NCI-H524 (cell line): ENCODE results near the gene OTOF.

Experiments used
- DNase-seq, 2 experiments: peaks; one replicate each; lab custom pipeline; 2025; lab: John Stamatoyannopoulos, UW

Gene OTOF

DNA sequence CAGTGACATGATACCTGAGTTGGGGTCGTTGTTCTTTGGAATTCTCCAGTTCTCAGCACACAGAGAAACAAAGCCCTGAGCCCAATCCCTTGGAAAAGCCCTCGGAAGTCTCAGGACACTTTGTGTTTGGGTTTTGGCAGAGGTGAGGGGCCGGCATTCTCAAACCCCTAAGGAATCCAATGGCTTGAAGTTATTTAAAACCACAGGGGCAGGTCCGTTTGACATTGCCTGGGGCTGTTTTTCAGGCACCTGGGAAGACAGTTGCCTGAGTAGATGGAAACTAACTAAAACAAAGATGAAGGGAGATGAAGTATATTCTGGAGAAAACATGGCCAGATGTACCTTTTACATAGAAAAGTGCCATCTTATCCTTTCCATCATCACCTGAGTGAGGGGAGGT is 22.5 kb upstream of the OTOF start:
- DNase-seq: no peak

DNA sequence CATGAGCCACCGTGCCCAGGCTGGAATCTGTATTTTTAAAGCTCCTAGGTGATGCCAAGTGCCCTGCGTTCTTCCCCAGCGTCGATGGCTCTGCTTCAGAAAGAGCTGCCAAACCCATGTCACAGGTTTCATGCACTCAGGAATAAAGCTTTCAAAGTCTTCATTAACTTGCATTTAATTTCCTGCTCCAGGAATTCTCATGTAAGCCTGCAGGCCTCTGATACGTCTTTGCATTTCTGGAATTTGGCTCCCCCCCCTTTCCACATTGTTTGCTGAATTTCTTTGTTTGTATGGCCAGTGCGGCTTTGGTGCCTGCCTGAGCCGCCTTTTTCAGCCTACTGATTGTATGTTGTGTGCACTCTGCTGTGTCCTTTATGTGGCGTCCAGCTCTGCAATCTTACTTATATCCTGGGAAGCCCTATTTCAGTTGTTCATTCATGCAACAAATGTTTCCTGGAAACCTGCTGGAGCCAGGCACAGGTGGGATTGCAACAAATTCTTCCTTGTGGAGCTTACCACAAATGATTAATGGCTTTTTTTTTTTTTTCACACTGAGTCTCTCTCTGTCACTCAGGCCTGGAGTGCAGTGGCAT is 17.9 kb upstream of the OTOF start:
- no peak for DNase-seq

DNA sequence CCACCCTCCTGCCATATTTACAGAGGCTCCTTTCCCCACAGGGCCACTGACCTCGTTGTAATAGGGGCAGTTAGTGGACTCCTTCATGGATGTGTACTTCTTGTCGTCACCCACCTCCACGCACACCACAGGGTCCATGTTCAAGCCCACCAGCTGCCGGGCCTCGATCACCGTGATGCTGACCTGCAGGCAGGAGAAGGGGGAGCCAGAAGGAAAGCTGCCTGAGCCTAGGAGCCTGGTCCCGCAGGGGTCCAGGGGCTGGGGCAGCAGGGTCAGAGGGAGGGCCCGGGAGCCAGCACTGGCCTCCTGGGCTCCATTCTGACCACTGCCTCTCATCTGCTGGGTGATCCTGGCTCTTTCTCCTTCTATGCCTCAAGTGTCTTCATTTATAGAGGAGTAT is 17.0 kb upstream of the OTOF start:
- DNase-seq: no peak

DNA sequence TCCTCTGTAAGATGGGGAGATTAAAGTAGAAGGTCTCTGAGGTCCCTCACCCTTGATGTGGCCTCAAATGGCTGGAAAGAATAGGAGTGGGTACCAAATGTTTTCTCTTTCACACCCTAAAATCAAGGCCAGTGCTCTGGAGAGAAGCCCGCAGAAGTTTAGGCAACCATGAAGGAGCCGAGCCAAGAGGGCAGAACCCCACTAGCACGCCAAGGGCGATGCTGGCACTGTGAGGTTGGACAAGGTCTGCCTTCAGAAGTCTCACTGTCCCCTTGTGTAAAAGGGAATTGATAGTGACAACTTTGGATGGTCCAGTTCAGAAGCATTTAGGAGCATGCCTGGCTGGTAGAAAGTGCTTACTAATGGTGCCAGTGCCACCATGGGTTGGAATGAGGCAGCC is 16.3 kb upstream of the OTOF start:
- no peak for DNase-seq

DNA sequence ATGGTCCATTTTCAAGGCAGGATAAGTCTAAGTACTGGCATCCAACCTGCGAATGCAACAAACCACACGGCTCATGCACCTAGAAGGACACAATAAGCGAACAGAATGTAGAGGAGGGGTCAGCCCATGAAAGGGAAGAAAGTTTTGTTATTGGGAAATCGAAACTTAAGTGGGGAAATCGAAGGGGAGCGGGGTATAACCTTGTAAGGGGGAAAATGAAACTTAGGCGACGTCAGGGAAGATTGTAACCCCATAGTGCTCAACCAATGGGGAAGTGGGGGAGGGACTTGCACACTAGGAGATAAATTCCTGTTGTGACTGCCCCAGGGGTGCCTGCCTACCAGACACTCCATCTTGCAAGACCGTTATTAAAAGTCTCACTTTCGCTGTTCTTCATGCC is 15.6 kb upstream of the OTOF start:
- no peak for DNase-seq

DNA sequence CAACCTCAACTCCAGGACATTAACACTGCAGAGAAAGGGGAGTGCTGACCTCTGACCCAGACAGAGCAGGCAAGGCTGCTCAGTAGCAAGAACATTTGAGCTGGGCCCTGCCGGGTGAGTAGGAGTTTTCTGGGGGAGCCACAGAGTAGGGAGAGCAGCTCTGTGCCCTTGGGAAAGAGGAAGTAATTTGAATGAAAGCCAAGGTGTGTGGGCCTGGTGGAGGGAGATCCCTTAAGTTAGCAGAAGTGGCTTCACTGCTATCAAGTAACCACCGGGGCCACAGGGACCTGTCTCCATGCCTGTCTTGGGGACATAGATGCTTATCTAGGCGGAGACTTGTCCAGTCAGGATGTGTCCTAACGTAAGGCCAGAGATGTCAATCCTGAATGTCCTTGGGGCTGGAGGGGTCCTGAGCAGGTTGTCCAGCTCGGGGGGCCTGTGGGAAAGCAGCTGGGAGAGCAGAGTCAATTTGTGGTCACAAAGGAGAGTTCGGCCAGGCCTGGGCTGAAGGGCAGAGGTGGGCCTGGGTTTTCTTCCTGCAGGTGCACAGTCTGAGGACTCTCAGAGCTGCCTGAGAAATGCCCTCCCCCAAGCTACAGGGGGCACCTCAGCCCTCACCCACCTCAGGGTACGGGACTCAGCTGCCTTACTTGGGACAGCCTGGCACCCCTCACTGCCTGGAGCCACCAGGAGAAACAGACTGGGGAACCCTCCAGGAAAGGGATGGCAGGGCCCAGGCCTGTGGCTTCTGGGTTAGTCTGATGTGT is 15.0 kb upstream of the OTOF start:
- no peak for DNase-seq

DNA sequence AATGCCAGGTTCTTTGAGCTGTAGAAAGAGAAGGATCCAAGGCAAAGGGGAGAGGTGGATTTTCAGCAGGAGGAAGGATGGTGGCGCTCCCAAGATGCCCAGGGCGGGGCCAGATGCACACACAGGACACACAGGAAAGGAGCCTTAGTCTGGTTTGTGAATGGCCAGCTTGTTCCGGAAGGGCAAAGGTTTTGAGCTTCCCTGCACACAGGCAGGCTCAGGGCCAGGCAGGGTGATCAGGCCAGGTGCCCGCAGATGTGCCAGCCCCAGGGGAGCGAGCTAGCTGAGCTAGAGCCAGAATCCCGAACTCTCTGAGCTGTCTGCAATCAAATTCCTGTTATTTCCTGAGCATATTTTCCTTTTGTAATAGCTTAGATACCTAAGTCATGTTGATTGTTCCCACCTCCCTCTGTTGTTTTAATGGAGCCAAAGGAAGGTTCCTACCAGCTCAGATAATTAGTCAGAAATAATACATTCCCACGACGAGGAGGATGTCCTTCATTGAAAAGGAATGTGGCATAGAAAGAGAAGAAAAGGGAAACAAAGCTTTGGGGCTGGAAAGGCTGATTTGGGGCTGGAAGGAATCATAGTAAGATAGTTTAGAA is 13.7 kb upstream of the OTOF start:
- no peak for DNase-seq

DNA sequence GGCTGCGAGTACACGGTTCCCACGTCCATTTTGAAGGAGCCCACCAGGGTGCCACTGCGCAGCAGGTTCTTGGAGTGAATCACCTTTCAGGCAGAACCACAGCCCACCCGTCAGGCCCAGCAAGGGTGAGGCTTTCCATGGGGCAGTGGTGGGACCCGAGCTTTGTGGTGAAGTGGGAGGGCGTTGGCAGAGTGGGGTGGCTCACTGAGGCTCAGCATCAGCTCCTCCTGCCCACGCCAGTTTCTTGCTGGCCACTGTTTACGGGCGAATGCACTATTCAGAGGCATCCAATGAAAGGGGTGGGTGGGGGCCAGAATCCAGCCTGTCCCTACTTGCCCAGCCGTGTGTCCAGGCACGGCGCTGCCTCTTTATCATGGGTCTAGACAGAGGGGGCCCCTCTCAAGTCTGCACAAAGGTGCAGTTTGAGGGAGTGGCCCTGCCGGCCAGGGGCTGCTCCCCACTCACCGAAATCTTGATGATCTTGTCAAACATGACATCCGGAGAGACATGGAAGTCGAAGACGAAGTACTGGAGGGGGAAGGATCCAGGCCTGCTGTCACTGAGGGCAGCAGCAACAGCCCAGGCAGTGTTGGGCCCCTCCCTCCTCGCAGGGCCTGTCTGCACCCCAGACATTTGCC is 11.4 kb upstream of the OTOF start:
- DNase-seq: no peak

DNA sequence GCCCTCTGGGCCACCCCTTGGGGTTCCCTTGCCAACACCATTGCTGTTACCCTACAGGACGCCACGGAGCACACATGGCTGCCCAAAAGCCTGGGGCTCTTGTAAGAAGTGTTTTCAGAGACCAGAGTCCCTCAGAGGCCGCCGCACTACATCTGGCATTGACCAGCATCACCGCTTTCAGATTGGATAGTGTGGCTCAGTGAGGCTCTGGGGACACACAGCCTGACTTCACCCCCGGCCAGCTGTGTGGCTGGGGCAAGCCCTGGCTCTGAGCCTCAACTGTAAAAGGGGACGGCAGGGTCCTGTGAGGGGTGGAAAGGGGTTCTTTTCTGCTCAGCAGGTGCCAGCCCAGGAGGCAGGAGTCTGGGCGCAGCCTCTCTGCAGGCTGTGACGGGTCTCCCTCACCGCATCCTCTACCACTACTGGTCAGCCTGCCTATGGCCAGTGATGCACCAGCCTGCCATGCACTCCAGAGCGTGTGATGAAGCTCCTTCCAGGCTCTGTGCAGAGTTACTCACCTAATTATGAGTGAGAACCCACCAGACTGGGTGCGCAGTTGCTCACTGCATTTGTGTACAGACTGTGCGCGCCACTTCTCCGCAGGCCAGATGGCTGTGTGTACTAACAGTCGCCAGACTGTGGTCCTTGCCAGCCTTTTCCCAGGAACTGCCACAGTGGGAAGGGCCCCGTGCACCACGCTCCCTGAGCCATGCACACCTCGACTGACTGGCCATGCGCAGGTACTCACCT is 10.7 kb upstream of the OTOF start:
- DNase-seq: peak; percentile 59 to 90

DNA sequence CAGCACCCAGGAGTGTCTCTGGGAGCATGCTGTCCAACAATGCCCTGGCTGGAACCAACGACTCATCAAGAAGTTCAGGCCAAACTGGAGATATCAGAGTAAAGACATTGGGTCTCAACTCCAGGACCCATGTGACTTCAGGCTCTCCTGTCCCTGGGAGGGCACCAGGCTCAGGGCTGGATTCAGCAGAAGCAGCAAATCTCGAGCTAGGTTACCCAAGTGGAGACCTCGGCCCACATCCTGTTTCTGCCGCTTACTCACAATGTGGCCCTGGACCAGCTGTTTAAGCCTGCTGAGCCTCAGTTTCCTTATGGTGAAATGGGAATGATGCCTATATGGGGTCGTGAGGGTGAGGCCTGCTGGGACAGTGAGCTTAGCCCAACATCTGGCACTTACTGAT is 9.3 kb upstream of the OTOF start:
- no peak for DNase-seq

DNA sequence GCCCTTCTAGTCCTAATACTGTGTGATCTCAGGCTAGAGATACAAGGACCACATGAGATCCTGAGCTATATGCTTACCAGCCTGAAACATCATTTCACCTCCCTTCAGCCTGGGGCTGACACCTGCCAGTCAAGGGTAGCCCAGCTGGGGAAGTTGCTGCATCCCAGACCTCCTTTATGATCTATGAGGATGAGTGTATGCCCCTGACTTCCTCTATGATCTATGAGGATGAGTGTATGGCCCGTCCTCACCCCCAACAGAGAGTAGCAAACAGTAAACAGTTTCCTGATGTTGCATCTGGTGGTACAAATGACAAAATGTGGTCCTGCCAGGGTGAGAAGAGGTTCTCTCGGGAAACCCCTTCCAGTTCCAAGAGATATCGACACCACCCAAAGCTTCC is 8.9 kb upstream of the OTOF start:
- DNase-seq: no peak

DNA sequence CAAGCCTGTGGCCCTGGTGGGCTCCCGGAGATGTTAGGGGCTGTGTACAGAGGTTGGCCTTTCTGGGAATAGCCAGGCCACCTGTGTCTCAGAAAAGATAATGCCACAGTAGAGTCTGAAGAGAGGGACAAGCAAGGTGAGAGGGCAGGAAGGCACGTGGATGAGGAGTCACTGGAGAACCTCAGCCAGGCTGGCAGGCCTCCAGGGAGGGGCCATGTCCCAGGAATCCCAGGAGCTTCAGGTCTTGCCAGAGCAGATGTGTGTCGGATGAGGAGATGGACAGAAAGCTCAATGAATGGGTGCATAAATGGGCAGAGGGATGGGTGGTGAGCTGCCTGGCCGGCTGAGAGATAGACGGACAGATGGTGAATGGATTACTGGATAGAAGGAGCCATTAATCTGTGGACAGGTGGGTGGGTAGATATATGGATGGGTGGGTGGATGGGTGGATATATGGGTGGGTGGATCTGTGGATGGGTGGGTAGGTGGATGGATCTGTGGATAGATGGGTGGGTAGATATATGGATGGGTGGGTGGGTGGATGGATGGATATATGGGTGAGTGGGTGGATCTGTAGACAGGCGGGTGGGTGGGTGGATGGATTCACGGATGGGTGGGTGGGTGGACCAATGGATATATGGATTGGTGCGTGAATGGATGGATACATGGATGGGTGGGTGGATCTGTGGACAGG is 7.9 kb upstream of the OTOF start:
- peak; percentile 65 to 90 for DNase-seq

DNA sequence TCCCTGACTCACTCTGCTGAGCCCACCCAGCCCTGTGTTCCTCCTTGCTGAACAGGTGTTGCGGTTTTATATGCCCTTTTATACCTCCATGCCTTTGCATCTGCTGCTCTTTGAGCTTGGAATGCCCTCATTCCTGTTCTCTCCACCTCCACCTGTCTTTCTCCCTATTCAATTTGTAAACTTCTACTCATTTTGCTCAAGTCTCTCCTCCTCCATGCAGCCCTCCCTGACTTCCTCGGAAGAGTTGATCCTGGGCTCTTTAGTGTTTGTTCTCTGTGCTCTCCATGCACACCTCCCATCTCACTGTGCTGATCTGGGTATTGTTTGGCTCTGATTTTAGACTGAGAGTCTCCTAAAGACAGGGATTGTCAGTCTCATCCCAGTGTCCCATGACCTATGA is 7.2 kb upstream of the OTOF start:
- DNase-seq: no peak

DNA sequence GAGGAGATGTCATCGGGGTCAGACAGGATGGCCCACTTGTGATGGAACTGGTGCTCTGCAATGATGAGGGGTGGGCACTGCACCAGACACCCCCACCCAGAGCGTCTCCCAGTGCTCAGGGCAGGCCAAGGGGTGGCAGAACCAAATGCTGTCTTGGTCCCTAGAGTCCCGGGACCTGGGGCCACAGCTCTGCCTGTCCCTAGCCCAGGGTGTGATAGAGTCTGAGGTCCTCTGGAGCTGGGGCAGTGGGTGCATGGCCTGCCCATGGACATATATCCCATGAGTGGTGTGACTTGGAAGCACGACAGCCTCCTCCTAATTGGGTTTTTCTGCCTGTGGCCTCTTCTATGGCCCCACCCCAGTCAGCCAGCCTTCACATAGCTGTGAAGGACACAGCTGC is 6.7 kb upstream of the OTOF start:
- DNase-seq: no peak

DNA sequence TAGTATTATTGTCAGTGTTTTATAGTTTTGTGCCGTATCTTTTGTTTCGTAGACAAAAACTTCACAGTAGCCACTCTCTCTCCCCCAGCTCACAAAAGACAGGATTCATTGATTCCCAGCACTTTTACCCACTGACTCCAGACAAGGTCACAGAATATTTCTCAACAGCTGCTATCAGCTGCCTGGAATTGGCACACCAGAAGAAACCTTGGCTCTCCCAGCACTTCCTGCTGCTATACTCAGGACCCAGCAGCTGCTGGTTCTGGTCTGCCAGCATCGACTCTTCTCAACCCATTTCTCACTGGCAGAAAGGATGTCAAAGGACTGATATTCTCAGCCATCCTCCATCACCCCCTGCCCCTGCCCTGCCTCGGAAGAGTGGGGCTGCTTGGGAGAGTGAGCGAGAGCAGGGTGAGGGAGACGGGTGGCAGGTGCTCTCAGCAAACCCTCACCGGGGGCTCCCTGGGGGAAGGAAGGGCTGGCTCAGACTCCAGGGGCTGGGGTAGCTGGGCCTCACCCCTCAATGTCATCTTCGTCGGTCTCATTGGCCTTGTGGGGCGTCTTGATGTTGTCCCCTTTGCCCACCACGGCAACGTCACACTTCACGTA is 6.1 kb upstream of the OTOF start:
- DNase-seq: no peak

DNA sequence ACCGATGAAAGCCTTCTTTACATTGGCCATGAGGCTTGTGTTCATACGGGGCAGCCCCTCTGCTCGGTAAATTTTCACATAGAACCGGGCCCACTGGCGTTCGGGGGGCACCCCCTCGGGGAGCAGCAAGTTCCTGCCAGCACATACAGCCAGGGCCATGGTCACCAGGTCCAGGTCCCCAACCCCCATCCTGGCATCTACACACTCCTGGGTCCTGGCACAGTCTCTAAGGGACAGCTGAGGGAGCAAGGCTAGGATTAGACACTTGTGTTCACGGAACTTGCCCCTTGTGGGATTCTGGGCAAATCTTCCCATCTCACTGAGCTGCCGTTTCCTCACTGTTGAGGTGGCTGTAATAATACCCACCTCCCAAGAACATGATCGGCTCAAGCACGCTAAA is 5.6 kb upstream of the OTOF start:
- DNase-seq: no peak

DNA sequence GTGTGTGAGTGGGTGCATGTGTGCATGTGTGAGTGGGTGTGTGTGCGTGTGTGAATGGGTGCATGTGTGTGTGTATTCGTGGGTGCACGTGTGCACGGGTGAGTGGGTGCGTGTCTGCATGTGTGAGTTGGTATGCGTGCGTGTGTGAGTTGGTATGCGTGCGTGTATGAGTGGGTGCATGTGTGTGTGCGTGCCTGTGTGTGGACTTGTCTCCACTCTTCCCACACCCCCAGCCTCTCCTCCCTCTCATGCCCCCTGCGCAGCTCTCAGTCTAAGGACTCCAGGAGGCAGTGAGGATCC is 5.1 kb upstream of the OTOF start:
- no peak for DNase-seq

DNA sequence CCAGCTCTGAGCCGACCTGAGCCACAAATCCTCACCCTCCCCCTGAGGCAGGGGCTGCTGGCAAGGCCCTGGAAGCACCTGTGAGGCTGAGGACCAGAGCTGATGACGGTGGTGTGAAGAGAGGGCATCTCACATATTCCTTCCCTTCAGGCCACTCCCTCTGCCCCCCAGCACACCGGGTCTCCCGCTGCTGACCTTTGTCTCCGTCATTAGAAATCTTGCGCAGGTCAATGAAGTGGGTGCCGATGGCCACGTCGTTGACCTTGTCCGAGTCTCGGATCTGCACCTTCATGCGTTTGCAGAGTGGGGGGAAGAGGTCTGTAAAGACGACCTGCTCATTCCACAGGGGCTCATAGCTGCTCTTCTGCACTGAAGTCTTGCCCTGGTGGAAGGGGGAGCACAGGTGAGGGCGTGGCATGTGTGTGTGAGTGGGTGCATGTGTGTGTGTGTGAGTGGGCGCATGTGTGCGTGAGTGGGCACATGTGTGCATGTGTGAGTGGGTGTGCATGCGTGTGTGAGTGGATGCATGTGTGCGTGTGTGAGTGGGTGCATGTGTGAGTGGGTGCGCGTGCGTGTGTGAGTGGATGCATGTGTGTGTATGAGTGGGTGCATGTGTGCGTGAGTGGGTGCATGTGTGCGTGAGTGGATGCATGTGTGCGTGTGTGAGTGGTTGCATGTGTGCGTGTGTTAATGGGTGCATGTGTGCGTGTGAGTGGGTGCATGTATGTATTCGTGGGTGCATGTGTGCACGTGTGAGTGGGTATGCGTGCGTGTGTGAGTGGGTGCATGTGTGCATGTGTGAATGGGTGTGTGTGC is 4.5 kb upstream of the OTOF start:
- DNase-seq: no peak

DNA sequence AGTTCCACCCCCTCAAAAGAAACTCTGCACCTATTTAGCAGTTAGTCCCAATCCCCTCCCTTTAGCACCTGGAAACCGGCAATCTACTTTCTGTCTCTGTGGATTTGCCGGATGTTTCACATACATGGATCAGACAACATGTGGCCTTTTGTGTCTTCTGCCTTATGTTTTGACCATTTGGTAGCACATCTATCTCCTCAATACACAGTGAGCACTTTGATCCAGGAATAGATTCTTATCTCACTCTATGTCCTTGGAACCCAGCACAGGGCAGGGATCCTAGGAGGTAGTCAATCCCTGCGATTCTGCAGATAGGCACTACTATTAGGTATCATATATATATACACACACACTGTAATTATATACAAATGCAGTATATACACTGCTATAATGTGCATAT is 3.8 kb upstream of the OTOF start:
- no peak for DNase-seq

DNA sequence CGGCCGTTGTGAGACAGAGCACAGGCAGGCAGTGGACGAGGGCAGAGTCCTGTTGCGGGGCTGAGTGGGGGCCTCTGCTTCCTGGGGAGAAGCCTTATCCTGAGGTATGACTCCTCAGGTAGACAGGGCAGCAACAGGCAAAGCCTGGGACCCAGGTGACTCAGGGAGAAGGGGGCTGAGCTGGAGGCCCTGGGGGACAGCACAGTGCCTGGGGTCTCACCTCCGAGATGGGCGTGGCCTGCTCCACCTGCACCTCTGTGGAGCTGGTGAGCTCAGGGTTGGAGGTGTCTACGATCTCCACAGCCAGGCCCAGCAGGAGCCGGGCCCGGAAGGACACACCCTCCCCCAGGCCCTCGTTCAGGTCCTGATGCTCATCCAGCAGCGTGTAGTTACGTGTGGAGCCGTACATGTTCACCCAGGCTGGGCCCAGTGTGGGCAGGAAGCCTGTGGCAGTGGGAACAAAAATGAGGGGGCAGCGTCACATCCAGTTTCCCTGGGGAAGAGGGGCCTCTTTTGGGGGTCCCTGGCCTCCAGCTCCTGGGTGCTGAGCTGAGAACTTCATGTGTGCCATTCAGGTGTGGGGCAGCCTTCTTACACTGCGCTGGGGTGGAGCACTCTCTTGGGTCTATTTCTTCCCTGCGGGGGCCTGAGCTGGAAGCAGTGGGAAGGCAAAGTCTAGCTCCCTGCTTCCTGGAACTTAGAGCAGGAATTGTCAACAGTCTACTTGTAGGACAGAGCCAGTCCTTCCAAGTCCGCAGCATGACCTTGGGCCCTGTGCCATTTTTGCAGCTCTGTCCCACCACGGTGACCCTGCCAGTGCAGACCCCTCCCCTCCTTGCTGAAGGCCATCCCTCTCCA is 2.9 kb upstream of the OTOF start:
- DNase-seq: no peak
